HepG2 (cell line): ENCODE measurements around the gene COL25A1. TPM values are rescaled to one million over a fixed set of nuclear protein-coding genes. Genes with fewer than 3 reads are reported as not detected.

Experiments
- ATAC-seq: fragments of 200-7000 bp; cut with Tn5 transposase; 3 replicates; pipeline ENCODE4 v1.9.1; 2020; ENCODE audit warnings: mild to moderate bottlenecking, moderate library complexity
- BruUV-seq: library from RNA; stranded (reverse); fragments of 400-500 nt; replicated peaks from 2 replicates; lab custom pipeline; 2021; lab: Mats Ljungman, UMichigan
- CTCF ChIA-PET: fragments of 300-600 bp; formaldehyde crosslinking; extraction: SDS; loops from one replicate; lab custom pipeline; 2021; ENCODE audit warnings: low total read pairs, inconsistent platforms, low intra/inter-chr PET ratio; lab: Yijun Ruan, JAX
- POLR2A ChIA-PET: fragments of 350-600 bp; sonication (Branson Sonifier 250); formaldehyde crosslinking; loops from one replicate; lab custom pipeline; 2020; ENCODE audit warnings: antibody characterized with exemption, inconsistent platforms; lab: Yijun Ruan, JAX
- DNase-seq: peaks from one replicate; pipeline ENCODE4 v3.0.0-alpha.2; 2015; ENCODE audit warnings: low spot score
- FAIRE-seq: peaks from 3 replicates; lab custom pipeline; 2011; peaks lifted over from hg19 to GRCh38; lab: Jason Lieb, UNC
- H2AFZ ChIP-seq: one replicate; pipeline ENCODE4 v1.6.1; 2011; ENCODE audit warnings: low read length, inconsistent platforms
- H3K27ac ChIP-seq: fragments of 300-600 bp; 3 replicates; pipeline ENCODE4 v1.8.0; 2011; ENCODE audit warnings: mixed run types, mild to moderate bottlenecking, mixed read lengths, low read length, inconsistent platforms; ENCODE audit not compliant: insufficient read depth; ENCODE audit errors: extremely low read length
- H3K27me3 ChIP-seq, 2 experiments: fragments of 200-600 bp in 1 of 2; 2 replicates in 1 of 2; 3 replicates in 1 of 2; pipeline versions ENCODE4 v1.6.0 to v1.8.0; 2011; ENCODE audit warnings: low read length in 2 of 2, mild to moderate bottlenecking in 2 of 2, moderate library complexity in 2 of 2, inconsistent platforms in 1 of 2; ENCODE audit not compliant: insufficient read depth in 2 of 2, control insufficient read depth in 1 of 2
- H3K36me3 ChIP-seq, 2 experiments: fragments of 200-600 bp in 1 of 2; replicated peaks in 1 of 2; 2 replicates in 1 of 2; 3 replicates in 1 of 2; pipeline versions ENCODE4 v1.5.1 to v1.8.0; 2011; ENCODE audit warnings: low read length in 2 of 2, inconsistent platforms in 1 of 2; ENCODE audit not compliant: insufficient read depth in 2 of 2, control insufficient read depth in 1 of 2
- H3K4me1 ChIP-seq: 2 replicates; pipeline ENCODE4 v1.5.1; 2012; ENCODE audit warnings: low read length, inconsistent platforms; ENCODE audit not compliant: insufficient read depth
- H3K4me2 ChIP-seq: 2 replicates; pipeline ENCODE4 v1.6.0; 2011; ENCODE audit warnings: low read depth, low read length, inconsistent platforms
- H3K4me3 ChIP-seq, 3 experiments: fragments of 200-600 bp in 1 of 3; sonication (generic), shearing (Covaris generic) in 1 of 3; replicated peaks in 1 of 3; 2 replicates each; pipeline ENCODE4 v1.5.1; 2011 to 2016; ENCODE audit warnings: low read length in 3 of 3, inconsistent platforms in 2 of 3, low read depth in 2 of 3, mild to moderate bottlenecking in 2 of 3, control low read depth in 1 of 3, mixed read lengths in 1 of 3; ENCODE audit not compliant: insufficient read depth in 1 of 3
- H3K79me2 ChIP-seq: one replicate; pipeline ENCODE4 v1.6.1; 2011; ENCODE audit warnings: low read length, inconsistent platforms; ENCODE audit not compliant: insufficient read depth
- H3K9ac ChIP-seq: 2 replicates; pipeline ENCODE4 v1.6.0; 2011; ENCODE audit warnings: mild to moderate bottlenecking, low read depth, low read length, inconsistent platforms; ENCODE audit not compliant: insufficient read depth
- H3K9me3 ChIP-seq: 2 replicates; pipeline ENCODE4 v1.5.1; 2012; ENCODE audit warnings: mild to moderate bottlenecking, low read length
- H4K20me1 ChIP-seq: 2 replicates; pipeline ENCODE4 v1.6.0; 2011; ENCODE audit warnings: inconsistent platforms, mild to moderate bottlenecking, low read length, moderate library complexity; ENCODE audit not compliant: insufficient read depth
- CBFB ChIP-seq: sonication (generic); formaldehyde crosslinking; IDR thresholded peaks from 2 replicates; pipeline ENCODE4 v1.4.0; 2020; ENCODE audit warnings: missing genetic modification reagents
- CENPT ChIP-seq: sonication (generic); formaldehyde crosslinking; IDR thresholded peaks from 2 replicates; pipeline ENCODE4 v1.8.0; 2022; ENCODE audit warnings: low read depth, mild to moderate bottlenecking, moderate library complexity, missing genetic modification reagents
- ETV5 ChIP-seq: IDR thresholded peaks from 2 replicates; pipeline ENCODE4 v1.6.1; 2018; ENCODE audit warnings: missing biosample characterization, missing genetic modification reagents, inconsistent platforms, borderline replicate concordance
- GZF1 ChIP-seq: sonication (generic); formaldehyde crosslinking; IDR thresholded peaks from 2 replicates; pipeline ENCODE4 v1.5.1; 2020; ENCODE audit warnings: mild to moderate bottlenecking, missing genetic modification reagents
- NFIB ChIP-seq: sonication (generic); formaldehyde crosslinking; IDR thresholded peaks from 2 replicates; pipeline ENCODE4 v1.9.0; 2021; ENCODE audit warnings: missing genetic modification reagents, mild to moderate bottlenecking, borderline replicate concordance
- PRMT3 ChIP-seq: sonication (generic); formaldehyde crosslinking; IDR thresholded peaks from 2 replicates; pipeline ENCODE4 v1.8.1; 2022; ENCODE audit warnings: low read depth, mild to moderate bottlenecking, moderate library complexity, missing genetic modification reagents, borderline replicate concordance
- RBM39 ChIP-seq: fragments of 200-400 bp; formaldehyde crosslinking; IDR thresholded peaks from one replicate; pipeline ENCODE4 v1.6.1; 2018; ENCODE audit warnings: antibody characterized with exemption, mild to moderate bottlenecking, low read depth, low read length; ENCODE audit not compliant: poor library complexity, severe bottlenecking
- REL ChIP-seq: sonication (generic); formaldehyde crosslinking; conservative IDR thresholded peaks from 2 replicates; pipeline ENCODE4 v1.8.0; 2022; ENCODE audit warnings: mild to moderate bottlenecking, missing genetic modification reagents, moderate library complexity
- SNAPC2 ChIP-seq: sonication (generic); formaldehyde crosslinking; IDR thresholded peaks from 2 replicates; pipeline ENCODE4 v1.8.1; 2022; ENCODE audit warnings: mild to moderate bottlenecking, missing genetic modification reagents
- SSRP1 ChIP-seq: IDR thresholded peaks from 2 replicates; pipeline ENCODE4 v1.6.1; 2016; ENCODE audit warnings: control low read depth
- THYN1 ChIP-seq: sonication (generic); formaldehyde crosslinking; IDR thresholded peaks from 2 replicates; pipeline ENCODE4 v1.8.1; 2023; ENCODE audit warnings: low read depth, mild to moderate bottlenecking, moderate library complexity, missing genetic modification reagents, borderline replicate concordance
- WIZ ChIP-seq: sonication (generic); formaldehyde crosslinking; IDR thresholded peaks from 2 replicates; pipeline ENCODE4 v1.5.1; 2020; ENCODE audit warnings: mild to moderate bottlenecking, missing genetic modification reagents
- ZBTB7B ChIP-seq: sonication (generic); formaldehyde crosslinking; IDR thresholded peaks from 2 replicates; pipeline ENCODE4 v1.4.0; 2020; ENCODE audit warnings: missing genetic modification reagents
- ZFP91 ChIP-seq: sonication (generic); formaldehyde crosslinking; IDR thresholded peaks from 2 replicates; pipeline ENCODE4 v1.9.0; 2022; ENCODE audit warnings: missing genetic modification reagents, mild to moderate bottlenecking, borderline replicate concordance
- ZNF143 ChIP-seq: sonication (generic); formaldehyde crosslinking; IDR thresholded peaks from 2 replicates; pipeline ENCODE4 v1.4.0; 2020; ENCODE audit warnings: missing genetic modification reagents
- ZNF20 ChIP-seq: sonication (generic); formaldehyde crosslinking; IDR thresholded peaks from 2 replicates; pipeline ENCODE4 v1.4.0; 2020; ENCODE audit warnings: mild to moderate bottlenecking, moderate library complexity, missing genetic modification reagents
- ZNF317 ChIP-seq: sonication (generic); formaldehyde crosslinking; IDR thresholded peaks from 2 replicates; pipeline ENCODE4 v1.5.0; 2020; ENCODE audit warnings: mild to moderate bottlenecking, missing genetic modification reagents
- ZNF564 ChIP-seq: sonication (generic); formaldehyde crosslinking; IDR thresholded peaks from 2 replicates; pipeline ENCODE4 v1.8.1; 2023; ENCODE audit warnings: mild to moderate bottlenecking, missing genetic modification reagents
- ZNF629 ChIP-seq: sonication (generic); formaldehyde crosslinking; conservative IDR thresholded peaks from 2 replicates; pipeline ENCODE4 v1.5.0; 2020; ENCODE audit warnings: missing genetic modification reagents
- ZNF710 ChIP-seq: sonication (generic); formaldehyde crosslinking; IDR thresholded peaks from 2 replicates; pipeline ENCODE4 v1.5.0; 2020; ENCODE audit warnings: mild to moderate bottlenecking, missing genetic modification reagents, borderline replicate concordance
- ZNF773 ChIP-seq: sonication (generic); formaldehyde crosslinking; IDR thresholded peaks from 2 replicates; pipeline ENCODE4 v1.4.0; 2020; ENCODE audit warnings: missing genetic modification reagents, borderline replicate concordance
- ZNF883 ChIP-seq: sonication (generic); formaldehyde crosslinking; IDR thresholded peaks from 2 replicates; pipeline ENCODE4 v1.5.1; 2020; ENCODE audit warnings: mild to moderate bottlenecking, missing genetic modification reagents; ENCODE audit errors: not compliant biosample characterization
- WGBS: methylation state at CpG from one replicate; pipeline ENCODE4 v1.1.6; 2017; ENCODE audit warnings: low lambda C conversion rate; 5-methylcytosine and 5-hydroxymethylcytosine counted together
- in situ Hi-C: cut with HindIII; loops from 2 replicates; pipeline ENCODE4 v1.10.0; 2017; ENCODE audit warnings: low pct_unique_long_range_greater_than_20kb; ENCODE audit not compliant: extremely low pct_ligation_motif_present
- intact Hi-C: fragments of 100-400 bp; cut with micrococcal nuclease; formaldehyde crosslinking; loops from one replicate; pipeline ENCODE4 v1.10.0; 2022; ENCODE audit not compliant: unreplicated experiment
- polyA plus RNA-seq, 8 experiments: library from polyadenylated mRNA; depleted of rRNA in 3 of 8; stranded (reverse) in 7 of 8; unstranded in 1 of 8; fragments of >200 nt; fragmentation: Illumina TruSeq in 4 of 8; extraction: Trizol in 4 of 8; gene quantifications; 2 replicates each; pipeline versions ENCODE4 v1.2.1 to v1.2.3, GENCODE V29; 2011 to 2016; ENCODE audit warnings: low read depth in 4 of 8, missing spikeins in 1 of 8, mixed read lengths in 1 of 8; ENCODE audit not compliant: insufficient read depth in 1 of 8
- total RNA-seq, 5 experiments: library from RNA; depleted of rRNA; stranded (reverse); fragments of >200 nt; fragmentation: Illumina TruSeq; extraction: Trizol; gene quantifications; 2 replicates each; pipeline ENCODE4 v1.2.3, GENCODE V29; 2016; ENCODE audit warnings: low read depth in 1 of 5

The COL25A1 gene
- total and polyA plus RNA-seq, 2 of the 13 experiments (the other 11 are each of a cell fraction or from before 2014, with no cell fraction given), result not detected

- TF ChIP-seq WIZ (CRISPR knock-in tag), result no peak
- TF ChIP-seq REL (CRISPR knock-in tag), result no peak
- no peak for TF ChIP-seq CBFB
- TF ChIP-seq ZNF317 (CRISPR knock-in tag), result no peak
- TF ChIP-seq ZNF564 (CRISPR knock-in tag), result no peak
- no peak for TF ChIP-seq ZBTB7B (CRISPR knock-in tag)
- no peak for TF ChIP-seq ZNF773 (CRISPR knock-in tag)
- TF ChIP-seq ETV5 (CRISPR knock-in tag), result no peak
- TF ChIP-seq CENPT (CRISPR knock-in tag), result no peak
- TF ChIP-seq ZNF143 (CRISPR knock-in tag), result no peak
These were observed 25.2 kb upstream of the COL25A1 start (continued) for GRCh38 chr4:109327641-109328040.

- Histone ChIP-seq H3K4me2 (no peak overlapping the region), H2AFZ (no peak overlapping the region), H3K27ac (no peak overlapping the region), H4K20me1 (no peaks in the 10 kb centered on the region), H3K79me2 (no peaks in the 10 kb centered on the region), H3K27me3 (peaks cover 0 to 3% of the 10 kb centered on the region in 2 experiments; a peak in 2 of 5 replicates), H3K36me3 (no peaks in the 10 kb centered on the region), H3K9me3 (peaks cover 15% of the 10 kb centered on the region), H3K4me1 (no peaks in the 10 kb centered on the region), H3K9ac (no peak overlapping the region), H3K4me3 (no peak overlapping the region)
- DNase-seq (no peak), ATAC-seq (no peak), FAIRE-seq (no peak)
- intact Hi-C loops (no loop called here), in situ Hi-C loops (no loop called here)
- BruUV-seq, result no TSS peak
- ChIA-PET POLR2A (no interaction called here), CTCF (no interaction called here)
- 0% methylated on average over 2 of the region's 2 CpGs for WGBS
- TF ChIP-seq ZFP91 (CRISPR knock-in tag) (no peak), SNAPC2 (CRISPR knock-in tag) (no peak), NFIB (CRISPR knock-in tag) (no peak), THYN1 (CRISPR knock-in tag) (no peak), ZNF629 (CRISPR knock-in tag) (no peak), ZNF20 (CRISPR knock-in tag) (no peak), ETV5 (CRISPR knock-in tag) (no peak), SSRP1 (no peak), ZNF710 (CRISPR knock-in tag) (no peak), ZNF143 (CRISPR knock-in tag) (no peak), ZNF883 (CRISPR knock-in tag) (no peak), REL (CRISPR knock-in tag) (no peak), GZF1 (CRISPR knock-in tag) (no peak), RBM39 (no peak), PRMT3 (CRISPR knock-in tag) (no peak)
These were observed 23.2 kb upstream of the COL25A1 start for GRCh38 chr4:109325698-109326097.
